Measurements from ENCODE around the gene PIAS4. TPM values are rescaled to one million over a fixed set of nuclear protein-coding genes. Genes with fewer than 3 reads are reported as not detected.

PIAS4 gene
- total and polyA plus RNA-seq, 7 donors = 7.2 to 29.9 (median 18.6) TPM

- Histone ChIP-seq H3K27me3 (no peaks in the 10 kb centered on the region), H3K4me1 (peaks cover 0 to 7% (median 2%) of the 10 kb centered on the region in 4 donors), H3K4me3 (no peak overlapping the region), H3K9me3 (no peaks in the 10 kb centered on the region), H3K36me3 (peaks cover 39 to 97% (median 47%) of the 10 kb centered on the region in 4 donors), H3K27ac (no peak overlapping the region)
- DNase-seq = no peak
- intact Hi-C loops (cut with DNase I) = no loop called here
- TF ChIP-seq CTCF (IDR thresholded peaks at IDR 0.05) (no peak), EP300 (IDR thresholded peaks at IDR 0.05) (no peak), POLR2AphosphoS5 (IDR thresholded peaks at IDR 0.05) (no peak), POLR2A (IDR thresholded peaks at IDR 0.05) (no peak)
- WGBS, 2 donors = 83 to 90% methylated on average over 9 of the region's 9 CpGs
These were observed 23.4 kb downstream of the PIAS4 start for GRCh38 chr19:4030981-4031380.

- no peaks in the 10 kb centered on the region for H3K27me3 ChIP-seq
- no peak for DNase-seq
- intact Hi-C loops (cut with DNase I) = no loop called here
- peaks cover 0 to 7% (median 2%) of the 10 kb centered on the region in 4 donors for H3K4me1 ChIP-seq
- WGBS, 2 donors = 82 to 89% methylated on average over 11 of the region's 11 CpGs
- H3K9me3 ChIP-seq = no peaks in the 10 kb centered on the region
- TF ChIP-seq POLR2AphosphoS5 (IDR thresholded peaks at IDR 0.05) = no peak
- no peak for TF ChIP-seq POLR2A (IDR thresholded peaks at IDR 0.05)
- TF ChIP-seq EP300 (IDR thresholded peaks at IDR 0.05) = no peak
- TF ChIP-seq CTCF (IDR thresholded peaks at IDR 0.05) = no peak
- H3K4me3 ChIP-seq = no peak overlapping the region
- no peak overlapping the region for H3K27ac ChIP-seq
- H3K36me3 ChIP-seq = peaks cover 39 to 98% (median 47%) of the 10 kb centered on the region in 4 donors
These were observed 23.9 kb downstream of the PIAS4 start for GRCh38 chr19:4031420-4031819.

- peaks cover 39 to 98% (median 51%) of the 10 kb centered on the region in 4 donors for H3K36me3 ChIP-seq
- intact Hi-C loops (cut with DNase I) = no loop called here
These were observed 24.9 kb downstream of the PIAS4 start for GRCh38 chr19:4032436-4032835.

GRCh38 chr19:4033028-4033956 lies 25.8 kb downstream of the PIAS4 start:
- intact Hi-C loops (cut with DNase I) = no loop called here
- H3K27me3 ChIP-seq = no peaks in the 10 kb centered on the region
- no peaks in the 10 kb centered on the region for H3K9me3 ChIP-seq
- TF ChIP-seq POLR2A (IDR thresholded peaks at IDR 0.05) (no peak), POLR2AphosphoS5 (IDR thresholded peaks at IDR 0.05) (no peak), EP300 (IDR thresholded peaks at IDR 0.05) (no peak), CTCF (IDR thresholded peaks at IDR 0.05) (no peak)
- no peak for DNase-seq
- H3K4me3 ChIP-seq = no peak overlapping the region
- WGBS, 2 donors = 89 to 92% methylated on average over 63 of the region's 63 CpGs
- H3K36me3 ChIP-seq = peaks cover 36 to 98% (median 52%) of the 10 kb centered on the region in 4 donors
- no peak overlapping the region for H3K27ac ChIP-seq
- H3K4me1 ChIP-seq = peaks cover 0 to 7% (median 2%) of the 10 kb centered on the region in 4 donors

More at GRCh38 chr19:4032436-4032835, 24.9 kb downstream of the PIAS4 start:
- no peaks in the 10 kb centered on the region for H3K27me3 ChIP-seq
- H3K4me3 ChIP-seq = no peak overlapping the region
- TF ChIP-seq EP300 (IDR thresholded peaks at IDR 0.05) (no peak), POLR2AphosphoS5 (IDR thresholded peaks at IDR 0.05) (peak in 2 of 4 donors; percentile 12 to 14), CTCF (IDR thresholded peaks at IDR 0.05) (no peak), POLR2A (IDR thresholded peaks at IDR 0.05) (no peak)
- peaks cover 0 to 7% (median 2%) of the 10 kb centered on the region in 4 donors for H3K4me1 ChIP-seq
- H3K27ac ChIP-seq = no peak overlapping the region
- H3K9me3 ChIP-seq = no peaks in the 10 kb centered on the region
- WGBS, 2 donors = 73 to 83% methylated on average over 16 of the region's 16 CpGs
- DNase-seq = no peak
